Stomach (tissue), 4 donors: ENCODE data around the gene RIMS4.

Experiments
- EP300 ChIP-seq: sonication (generic); formaldehyde crosslinking; IDR thresholded peaks from one replicate; pipeline ENCODE4 v1.6.1; 2017; ENCODE audit warnings: antibody characterized with exemption
- POLR2A ChIP-seq, 4 donors: fragments of 450-650 bp; IDR thresholded peaks; one replicate each; pipeline ENCODE4 v1.6.1; 2016; ENCODE audit warnings: antibody characterized with exemption in 4 of 4, control low read depth in 2 of 4, mild to moderate bottlenecking in 1 of 4, moderate library complexity in 1 of 4
- POLR2AphosphoS5 ChIP-seq, 3 donors: sonication (generic); formaldehyde crosslinking; IDR thresholded peaks; one replicate each; pipeline ENCODE4 v1.6.1; 2016; ENCODE audit warnings: antibody characterized with exemption in 3 of 3
- TF ChIP-seq, protein P1 (sequence below), 7 experiments: fragments of 450-650 bp in 4 of 7; fragments of 200-600 bp in 3 of 7; sonication (generic) in 3 of 7; IDR thresholded peaks; one replicate each; pipeline ENCODE4 v1.5.1; 2016 to 2019; ENCODE audit warnings: antibody characterized with exemption in 7 of 7, control low read depth in 2 of 7, mild to moderate bottlenecking in 1 of 7

DNA sequence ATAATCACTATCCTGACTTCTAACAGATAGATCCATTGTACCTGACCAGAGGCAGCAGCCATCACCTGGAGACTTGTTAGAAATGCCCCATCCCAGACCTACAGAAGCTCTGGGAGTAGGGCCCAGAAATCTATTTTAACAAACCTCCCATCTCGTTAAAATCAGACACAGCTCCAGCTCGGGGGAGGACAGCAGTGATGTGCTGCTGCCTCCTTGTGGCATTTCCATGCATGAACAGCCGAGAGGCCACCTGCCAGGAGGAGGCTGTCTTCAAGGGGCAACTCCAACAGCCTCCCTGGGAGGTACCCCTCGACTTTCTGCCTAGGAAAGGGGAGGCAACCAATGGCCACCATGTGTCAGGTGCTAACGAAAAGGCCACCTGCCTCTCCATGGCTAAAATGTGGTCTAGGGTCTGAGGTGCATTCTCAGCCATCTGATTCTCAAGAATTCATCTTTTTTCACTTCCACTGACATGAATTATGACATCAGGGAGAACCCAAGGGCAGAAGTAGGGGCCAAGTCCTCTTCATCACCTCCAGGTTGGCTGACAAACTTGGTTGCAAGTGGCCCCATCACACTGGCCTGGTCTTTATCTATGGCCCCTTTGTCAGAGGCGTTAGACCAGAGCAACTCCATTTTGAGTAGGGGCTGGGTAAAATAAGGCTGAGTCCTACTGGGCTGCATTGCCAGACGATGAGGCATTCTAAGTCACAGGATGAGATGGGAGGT is 76.8 kb downstream of the RIMS4 start:
- TF ChIP-seq, protein P1, sequence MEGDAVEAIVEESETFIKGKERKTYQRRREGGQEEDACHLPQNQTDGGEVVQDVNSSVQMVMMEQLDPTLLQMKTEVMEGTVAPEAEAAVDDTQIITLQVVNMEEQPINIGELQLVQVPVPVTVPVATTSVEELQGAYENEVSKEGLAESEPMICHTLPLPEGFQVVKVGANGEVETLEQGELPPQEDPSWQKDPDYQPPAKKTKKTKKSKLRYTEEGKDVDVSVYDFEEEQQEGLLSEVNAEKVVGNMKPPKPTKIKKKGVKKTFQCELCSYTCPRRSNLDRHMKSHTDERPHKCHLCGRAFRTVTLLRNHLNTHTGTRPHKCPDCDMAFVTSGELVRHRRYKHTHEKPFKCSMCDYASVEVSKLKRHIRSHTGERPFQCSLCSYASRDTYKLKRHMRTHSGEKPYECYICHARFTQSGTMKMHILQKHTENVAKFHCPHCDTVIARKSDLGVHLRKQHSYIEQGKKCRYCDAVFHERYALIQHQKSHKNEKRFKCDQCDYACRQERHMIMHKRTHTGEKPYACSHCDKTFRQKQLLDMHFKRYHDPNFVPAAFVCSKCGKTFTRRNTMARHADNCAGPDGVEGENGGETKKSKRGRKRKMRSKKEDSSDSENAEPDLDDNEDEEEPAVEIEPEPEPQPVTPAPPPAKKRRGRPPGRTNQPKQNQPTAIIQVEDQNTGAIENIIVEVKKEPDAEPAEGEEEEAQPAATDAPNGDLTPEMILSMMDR (IDR thresholded peaks at IDR 0.05): peak in 5 of 7 experiments; percentile 78 to 95 (median 87)
- TF ChIP-seq POLR2AphosphoS5 (IDR thresholded peaks at IDR 0.05) (peak; percentile 10 to 56 (median 15)), EP300 (no peak), POLR2A (IDR thresholded peaks at IDR 0.05) (no peak)
